GM23338 (cell line): ENCODE data around the gene PLEKHG5. TPM values are rescaled to one million over a fixed set of nuclear protein-coding genes. Genes with fewer than 3 reads are reported as not detected.

Source experiments
- ATAC-seq: fragments of 200-7000 bp; cut with Tn5 transposase; 3 replicates; pipeline ENCODE4 v1.9.1; 2020
- DNase-seq: peaks from one replicate; pipeline ENCODE4 v3.0.0-alpha.2; 2015; ENCODE audit warnings: low spot score
- H2AFZ ChIP-seq: fragments of 200-600 bp; sonication (generic); 2 replicates; pipeline ENCODE4 v1.8.0; 2016; ENCODE audit warnings: antibody characterized with exemption, mild to moderate bottlenecking, moderate library complexity
- H3F3A ChIP-seq: fragments of 200-600 bp; sonication (generic); replicated peaks from 2 replicates; pipeline ENCODE4 v1.8.0; 2017; ENCODE audit warnings: antibody characterized with exemption, mixed run types, low read depth
- H3K27ac ChIP-seq: fragments of 200-600 bp; sonication (generic); 2 replicates; pipeline ENCODE4 v1.6.1; 2016; ENCODE audit warnings: low read depth
- H3K27me3 ChIP-seq: fragments of 200-600 bp; sonication (generic); 2 replicates; pipeline ENCODE4 v1.8.0; 2016; ENCODE audit warnings: mild to moderate bottlenecking, mixed run types, moderate library complexity; ENCODE audit not compliant: insufficient read depth
- H3K36me3 ChIP-seq: fragments of 200-600 bp; sonication (generic); 2 replicates; pipeline ENCODE4 v1.8.0; 2016; ENCODE audit warnings: mild to moderate bottlenecking; ENCODE audit not compliant: insufficient read depth
- H3K4me1 ChIP-seq: fragments of 200-600 bp; sonication (generic); 2 replicates; pipeline ENCODE4 v1.8.0; 2016; ENCODE audit warnings: mild to moderate bottlenecking, moderate library complexity; ENCODE audit not compliant: insufficient read depth
- H3K4me2 ChIP-seq: fragments of 200-600 bp; sonication (generic); 2 replicates; pipeline ENCODE4 v1.7.1; 2017; ENCODE audit warnings: mixed run types
- H3K4me3 ChIP-seq: fragments of 200-600 bp; sonication (generic); 2 replicates; pipeline ENCODE4 v1.6.1; 2016; ENCODE audit warnings: mixed run types
- H3K79me2 ChIP-seq: fragments of 200-600 bp; sonication (generic); replicated peaks from 2 replicates; pipeline ENCODE4 v1.8.0; 2017; ENCODE audit warnings: mild to moderate bottlenecking; ENCODE audit not compliant: insufficient read depth
- H3K9me2 ChIP-seq: fragments of 200-600 bp; sonication (generic); 2 replicates; pipeline ENCODE4 v1.8.0; 2017; ENCODE audit not compliant: insufficient read depth
- H4K20me1 ChIP-seq: fragments of 200-600 bp; sonication (generic); replicated peaks from 2 replicates; pipeline ENCODE4 v1.8.0; 2017; ENCODE audit warnings: mild to moderate bottlenecking; ENCODE audit not compliant: insufficient read depth
- H3K27ac Mint-ChIP-seq: 2 replicates; pipeline ENCODE4 v1.8.0; 2020; ENCODE audit warnings: inconsistent platforms, mild to moderate bottlenecking, moderate library complexity, mixed read lengths
- H3K27me3 Mint-ChIP-seq: 3 replicates; pipeline ENCODE4 v1.8.0; 2022; ENCODE audit warnings: low read depth, mild to moderate bottlenecking, moderate library complexity, mixed read lengths, inconsistent platforms; ENCODE audit not compliant: insufficient read depth, poor library complexity
- H3K36me3 Mint-ChIP-seq: 3 replicates; pipeline ENCODE4 v1.8.0; 2021; ENCODE audit warnings: low read depth, mild to moderate bottlenecking, inconsistent platforms, moderate library complexity, mixed read lengths
- H3K4me1 Mint-ChIP-seq: 3 replicates; pipeline ENCODE4 v1.8.0; 2020; ENCODE audit warnings: mild to moderate bottlenecking, inconsistent platforms, mixed read lengths
- H3K4me3 Mint-ChIP-seq: 3 replicates; pipeline ENCODE4 v1.8.0; 2021; ENCODE audit warnings: moderate library complexity, mild to moderate bottlenecking, inconsistent platforms, mixed read lengths
- H3K9me3 Mint-ChIP-seq: 3 replicates; pipeline ENCODE4 v1.8.0; 2020; ENCODE audit warnings: moderate library complexity, mild to moderate bottlenecking, inconsistent platforms, mixed read lengths
- CREB1 ChIP-seq: fragments of 250-450 bp; sonication (Bioruptor Pico); IDR thresholded peaks from 2 replicates; pipeline ENCODE4 v1.5.0; 2020; ENCODE audit warnings: low read depth, mild to moderate bottlenecking, moderate library complexity
- CTCF ChIP-seq, 2 experiments: fragments of 200-600 bp in 1 of 2; sonication (generic) in 1 of 2; conservative IDR thresholded peaks; 2 replicates each; pipeline versions ENCODE4 v1.5.1 to v1.6.1; 2016 to 2017; ENCODE audit warnings: antibody characterized with exemption in 2 of 2, low read depth in 2 of 2, mild to moderate bottlenecking in 2 of 2, moderate library complexity in 1 of 2
- EZH2phosphoT487 ChIP-seq: fragments of 200-600 bp; sonication (generic); IDR thresholded peaks from one replicate; pipeline ENCODE4 v1.8.1; 2018; ENCODE audit warnings: antibody characterized with exemption; ENCODE audit not compliant: unreplicated experiment
- JUNB ChIP-seq: IDR thresholded peaks from one replicate; pipeline ENCODE4 v1.6.1; 2016; ENCODE audit warnings: antibody characterized with exemption; ENCODE audit not compliant: unreplicated experiment
- NANOG ChIP-seq: IDR thresholded peaks from 2 replicates; pipeline ENCODE4 v1.6.1; 2016; ENCODE audit warnings: antibody characterized with exemption, borderline replicate concordance
- POLR2AphosphoS5 ChIP-seq: IDR thresholded peaks from 2 replicates; pipeline ENCODE4 v1.6.1; 2016; ENCODE audit warnings: antibody characterized with exemption, low read depth
- ZNF331 ChIP-seq: fragments of 250-450 bp; sonication (Bioruptor Pico); IDR thresholded peaks from 2 replicates; pipeline ENCODE4 v1.5.0; 2020; ENCODE audit warnings: low read depth, mild to moderate bottlenecking, moderate library complexity
- polyA plus RNA-seq: library from polyadenylated mRNA; unstranded; fragments of >200 nt; fragmentation: Nextera tagmentation; extraction: Ambion mirVana; gene quantifications from 2 replicates; pipeline ENCODE4 v1.2.1, GENCODE V29; 2016
- total RNA-seq: library from RNA; depleted of rRNA; stranded (reverse); fragments of >200 nt; shearing (Covaris generic); gene quantifications from 2 replicates; pipeline ENCODE4 v1.2.3, GENCODE V29; 2014
- TF ChIP-seq, protein P1 (sequence below): IDR thresholded peaks from 2 replicates; pipeline ENCODE4 v1.6.1; 2016; ENCODE audit warnings: antibody characterized with exemption

The PLEKHG5 gene
- total and polyA plus RNA-seq, 2 experiments from 2014 or later = 9.0 to 26.4 TPM

DNA sequence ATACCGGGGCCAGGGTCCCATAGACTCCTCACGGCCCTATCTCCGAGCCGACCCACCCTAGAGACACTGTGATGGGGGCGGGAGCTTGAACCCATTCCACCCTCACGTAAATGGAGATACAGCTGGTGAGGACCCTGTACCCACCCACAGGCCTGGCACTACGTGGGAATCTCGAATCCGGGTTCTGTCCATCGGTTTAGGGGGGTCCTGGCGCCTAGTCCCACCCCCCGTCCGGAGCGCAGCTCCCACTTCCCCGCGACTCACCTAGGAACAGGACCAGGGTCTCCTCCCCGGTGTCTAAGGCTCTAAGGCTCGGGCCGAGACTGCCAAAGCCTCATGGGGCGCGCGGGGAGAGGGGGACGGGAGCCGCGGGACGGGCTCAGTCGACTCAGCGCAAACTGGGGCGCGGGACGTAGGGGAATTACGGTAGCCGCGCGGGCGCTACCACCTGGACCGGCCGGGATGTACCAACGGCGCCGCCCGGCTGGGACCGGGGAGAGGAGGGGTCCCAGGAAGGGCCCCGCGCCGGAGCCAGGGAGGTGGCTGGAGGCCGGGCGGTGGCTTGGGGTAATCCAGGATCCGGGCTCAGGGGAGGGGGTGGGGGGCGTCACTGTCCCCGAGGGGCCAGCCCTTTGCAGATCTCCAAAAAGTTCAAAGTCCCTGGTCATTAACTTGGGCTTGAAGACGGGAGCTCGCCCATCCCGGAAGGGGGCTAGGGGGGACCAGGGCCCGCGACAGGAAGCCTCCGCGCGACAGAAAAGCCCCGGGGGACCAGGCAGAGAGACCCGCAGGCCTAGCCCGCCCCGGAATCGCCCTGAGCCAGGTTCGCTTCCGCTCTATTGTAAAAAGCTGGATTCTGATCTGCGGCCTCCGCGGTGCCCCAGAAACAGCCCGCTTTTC, 1.0 kb downstream of the PLEKHG5 start:
- no peaks in the 10 kb centered on the region; the same call in 1 of the 2 replicates for H4K20me1 ChIP-seq
- ATAC-seq (peak; percentile 69), DNase-seq (peak; percentile 95)
- H3K36me3 ChIP-seq = no peaks in the 10 kb centered on the region
- peak overlapping the region; percentile 97 for H3K4me2 ChIP-seq
- H3K27ac ChIP-seq = peak overlapping the region; percentile 79
- peak overlapping the region; percentile 74 for H3K4me3 Mint-ChIP-seq
- H3K9me2 ChIP-seq = no peaks in the 10 kb centered on the region
- H3K27me3 Mint-ChIP-seq = peaks cover 19% of the 10 kb centered on the region
- no peaks in the 10 kb centered on the region for H3K9me3 Mint-ChIP-seq
- H3K4me3 ChIP-seq = peak overlapping the region; percentile 94
- H3K79me2 ChIP-seq = no peaks in the 10 kb centered on the region
- no peaks in the 10 kb centered on the region for H3K27me3 ChIP-seq
- no peak overlapping the region for H3K27ac Mint-ChIP-seq
- TF ChIP-seq ZNF331 (CRISPR knock-in tag) (no peak), POLR2AphosphoS5 (peak; percentile 64; the same call in 1 of the 2 replicates), EZH2phosphoT487 (no peak), CREB1 (CRISPR knock-in tag) (peak; percentile 32; the same call in 1 of the 2 replicates), CTCF (conservative IDR thresholded peaks at IDR 0.05; ENCODE audit: low read depth in 2 of 2) (peak in 1 of 2 experiments; percentile 30; a peak in 2 of 4 replicates), NANOG (no peak), JUNB (no peak)
- no peaks in the 10 kb centered on the region for H3K36me3 Mint-ChIP-seq
- H3F3A ChIP-seq = peaks cover 15% of the 10 kb centered on the region
- peak overlapping the region; percentile 96 for H2AFZ ChIP-seq
- H3K4me1 Mint-ChIP-seq = peaks cover 30% of the 10 kb centered on the region
- H3K4me1 ChIP-seq = peaks cover 20% of the 10 kb centered on the region

DNA sequence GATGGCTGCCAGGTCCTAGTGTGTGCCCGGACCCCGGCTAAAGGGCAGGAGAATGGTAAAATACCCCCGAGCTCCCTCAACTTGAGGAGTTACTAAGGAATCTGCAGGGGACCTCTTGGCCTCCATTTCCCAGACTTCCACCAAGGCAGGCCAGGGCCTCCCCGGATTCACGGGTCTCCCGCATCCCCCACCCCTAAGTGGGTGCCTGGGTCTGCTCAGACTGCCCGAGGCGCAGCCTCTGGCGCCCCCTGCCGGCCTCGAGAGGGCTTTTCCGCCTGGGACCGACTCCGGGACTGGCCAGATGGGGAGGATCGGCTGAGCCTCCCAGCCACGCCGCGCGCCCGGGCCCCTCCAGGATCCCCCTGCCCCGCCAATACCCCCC, 1.7 kb downstream of the PLEKHG5 start:
- DNase-seq (peak; percentile 85), ATAC-seq (peak; percentile 65)
- H3K9me2 ChIP-seq = no peaks in the 10 kb centered on the region
- peaks cover 15% of the 10 kb centered on the region for H3F3A ChIP-seq
- no peaks in the 10 kb centered on the region for H3K9me3 Mint-ChIP-seq
- H3K36me3 ChIP-seq = no peaks in the 10 kb centered on the region
- H3K27me3 Mint-ChIP-seq = peaks cover 17% of the 10 kb centered on the region
- peak overlapping the region; percentile 94 for H3K4me3 ChIP-seq
- H3K27ac ChIP-seq = no peak overlapping the region
- peaks cover 2% of the 10 kb centered on the region; the same call in 1 of the 2 replicates for H3K27me3 ChIP-seq
- no peaks in the 10 kb centered on the region for H3K79me2 ChIP-seq
- TF ChIP-seq CREB1 (CRISPR knock-in tag) (no peak), CTCF (conservative IDR thresholded peaks at IDR 0.05; ENCODE audit: low read depth in 2 of 2) (peak; percentile 84 to 93)
- TF ChIP-seq, protein P1, sequence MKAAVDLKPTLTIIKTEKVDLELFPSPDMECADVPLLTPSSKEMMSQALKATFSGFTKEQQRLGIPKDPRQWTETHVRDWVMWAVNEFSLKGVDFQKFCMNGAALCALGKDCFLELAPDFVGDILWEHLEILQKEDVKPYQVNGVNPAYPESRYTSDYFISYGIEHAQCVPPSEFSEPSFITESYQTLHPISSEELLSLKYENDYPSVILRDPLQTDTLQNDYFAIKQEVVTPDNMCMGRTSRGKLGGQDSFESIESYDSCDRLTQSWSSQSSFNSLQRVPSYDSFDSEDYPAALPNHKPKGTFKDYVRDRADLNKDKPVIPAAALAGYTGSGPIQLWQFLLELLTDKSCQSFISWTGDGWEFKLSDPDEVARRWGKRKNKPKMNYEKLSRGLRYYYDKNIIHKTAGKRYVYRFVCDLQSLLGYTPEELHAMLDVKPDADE = no peak
- no peaks in the 10 kb centered on the region for H3K36me3 Mint-ChIP-seq
- peaks cover 29% of the 10 kb centered on the region for H3K4me1 Mint-ChIP-seq
- H3K4me2 ChIP-seq = peak overlapping the region; percentile 97
- peak overlapping the region; percentile 96 for H2AFZ ChIP-seq
- peak overlapping the region; percentile 74 for H3K4me3 Mint-ChIP-seq
- peaks cover 16% of the 10 kb centered on the region for H3K4me1 ChIP-seq
- no peaks in the 10 kb centered on the region; the same call in 1 of the 2 replicates for H4K20me1 ChIP-seq
- no peak overlapping the region for H3K27ac Mint-ChIP-seq
